ENCODE results near the gene C3orf52.

C3orf52 gene

GRCh38 chr3:112119962-112120836, 34.0 kb downstream of the C3orf52 start:
- no peak for DNase-seq

GRCh38 chr3:112121577-112122547, 35.7 kb downstream of the C3orf52 start:
- DNase-seq = no peak

GRCh38 chr3:112122870-112123269, 36.7 kb downstream of the C3orf52 start:
- DNase-seq = no peak

- DNase-seq = no peak
Observed at GRCh38 chr3:112123548-112123947, 37.4 kb downstream of the C3orf52 start.

- DNase-seq = no peak
Observed at GRCh38 chr3:112124907-112125607, 38.9 kb downstream of the C3orf52 start.

- DNase-seq = no peak
Observed at GRCh38 chr3:112126511-112126911, 40.3 kb downstream of the C3orf52 start.

- DNase-seq = no peak
Observed at GRCh38 chr3:112127522-112128494, 41.6 kb downstream of the C3orf52 start.

GRCh38 chr3:112128843-112129727, 42.9 kb downstream of the C3orf52 start:
- DNase-seq = no peak

- DNase-seq = no peak
Observed at GRCh38 chr3:112129925-112130637, 43.9 kb downstream of the C3orf52 start.

GRCh38 chr3:112130638-112130993, 44.4 kb downstream of the C3orf52 start:
- DNase-seq = no peak

- no peak for DNase-seq
Observed at GRCh38 chr3:112131111-112131510, 44.9 kb downstream of the C3orf52 start.

- DNase-seq = no peak
Observed at GRCh38 chr3:112132088-112132487, 45.9 kb downstream of the C3orf52 start.

- no peak for DNase-seq
Observed at GRCh38 chr3:112132554-112132953, 46.4 kb downstream of the C3orf52 start.

GRCh38 chr3:112132975-112133448, 46.8 kb downstream of the C3orf52 start, which contains the start of gene GCSAM:
TSS of gene GCSAM (minus strand) at chr3:112133248. CDS start at chr3:112133120, 128 bp downstream.
- no peak for DNase-seq

GRCh38 chr3:112133626-112134334, 47.6 kb downstream of the C3orf52 start:
- no peak for DNase-seq

- no peak for DNase-seq
Observed at GRCh38 chr3:112134335-112135124, 48.3 kb downstream of the C3orf52 start.

- DNase-seq = no peak
Observed at GRCh38 chr3:112136046-112136445, 49.9 kb downstream of the C3orf52 start.

Data from cortex of kidney (tissue), 1 donor.